HEK293T (cell line): ENCODE results near the gene SEZ6.

ENCODE experiments used
- CTCF ChIA-PET: fragments of 350-600 bp; formaldehyde crosslinking; extraction: SDS; loops from one replicate; lab custom pipeline; 2021; ENCODE audit warnings: antibody characterized with exemption, inconsistent platforms; lab: Yijun Ruan, JAX
- POLR2A ChIA-PET: fragments of 350-600 bp; formaldehyde crosslinking; extraction: SDS; loops from one replicate; lab custom pipeline; 2020; ENCODE audit warnings: antibody characterized with exemption, inconsistent platforms; lab: Yijun Ruan, JAX
- DNase-seq: peaks from one replicate; pipeline ENCODE4 v3.0.0; 2012; ENCODE audit warnings: mixed read lengths; ENCODE audit errors: extremely low spot score
- ARNT ChIP-seq: fragments of 450-650 bp; IDR thresholded peaks from 2 replicates; pipeline ENCODE4 v1.6.1; 2017; ENCODE audit warnings: mild to moderate bottlenecking
- BHLHE40 ChIP-seq: fragments of 450-650 bp; IDR thresholded peaks from 2 replicates; pipeline ENCODE4 v1.6.1; 2016; ENCODE audit warnings: mild to moderate bottlenecking, moderate library complexity, borderline replicate concordance
- CTBP1 ChIP-seq: fragments of 450-650 bp; IDR thresholded peaks from 2 replicates; pipeline ENCODE4 v1.6.1; 2016; ENCODE audit warnings: borderline replicate concordance
- ELF4 ChIP-seq: fragments of 450-650 bp; IDR thresholded peaks from 2 replicates; pipeline ENCODE4 v1.6.1; 2017; ENCODE audit warnings: antibody characterized with exemption
- FOXA1 ChIP-seq: fragments of 450-650 bp; IDR thresholded peaks from 2 replicates; pipeline ENCODE4 v1.6.1; 2016; ENCODE audit warnings: mild to moderate bottlenecking
- FOXK2 ChIP-seq: fragments of 450-650 bp; IDR thresholded peaks from 2 replicates; pipeline ENCODE4 v1.6.1; 2016; ENCODE audit warnings: mild to moderate bottlenecking
- FOXM1 ChIP-seq: fragments of 450-650 bp; IDR thresholded peaks from 2 replicates; pipeline ENCODE4 v1.6.1; 2017; ENCODE audit warnings: mild to moderate bottlenecking, borderline replicate concordance
- HDGF ChIP-seq: fragments of 450-650 bp; IDR thresholded peaks from 2 replicates; pipeline ENCODE4 v1.6.1; 2017; ENCODE audit warnings: antibody characterized with exemption, borderline replicate concordance
- L3MBTL2 ChIP-seq: fragments of 450-650 bp; conservative IDR thresholded peaks from 2 replicates; pipeline ENCODE4 v1.6.1; 2016; ENCODE audit warnings: mild to moderate bottlenecking
- LEF1 ChIP-seq: fragments of 450-650 bp; IDR thresholded peaks from 2 replicates; pipeline ENCODE4 v1.6.1; 2017; ENCODE audit warnings: mild to moderate bottlenecking, borderline replicate concordance
- NFRKB ChIP-seq: fragments of 450-650 bp; IDR thresholded peaks from 2 replicates; pipeline ENCODE4 v1.6.1; 2016; ENCODE audit warnings: mild to moderate bottlenecking, moderate library complexity
- SP1 ChIP-seq: fragments of 450-650 bp; IDR thresholded peaks from 2 replicates; pipeline ENCODE4 v1.6.1; 2017
- SUZ12 ChIP-seq: fragments of 450-650 bp; IDR thresholded peaks from 2 replicates; pipeline ENCODE4 v1.6.1; 2016; ENCODE audit warnings: mild to moderate bottlenecking
- TARDBP ChIP-seq: fragments of 450-650 bp; IDR thresholded peaks from 2 replicates; pipeline ENCODE4 v1.6.1; 2016
- ZNF384 ChIP-seq: fragments of 450-650 bp; IDR thresholded peaks from 2 replicates; pipeline ENCODE4 v1.6.1; 2016
- TF ChIP-seq, protein P1 (sequence below): fragments of 450-650 bp; IDR thresholded peaks from 2 replicates; pipeline ENCODE4 v1.6.1; 2016

Gene SEZ6

DNA sequence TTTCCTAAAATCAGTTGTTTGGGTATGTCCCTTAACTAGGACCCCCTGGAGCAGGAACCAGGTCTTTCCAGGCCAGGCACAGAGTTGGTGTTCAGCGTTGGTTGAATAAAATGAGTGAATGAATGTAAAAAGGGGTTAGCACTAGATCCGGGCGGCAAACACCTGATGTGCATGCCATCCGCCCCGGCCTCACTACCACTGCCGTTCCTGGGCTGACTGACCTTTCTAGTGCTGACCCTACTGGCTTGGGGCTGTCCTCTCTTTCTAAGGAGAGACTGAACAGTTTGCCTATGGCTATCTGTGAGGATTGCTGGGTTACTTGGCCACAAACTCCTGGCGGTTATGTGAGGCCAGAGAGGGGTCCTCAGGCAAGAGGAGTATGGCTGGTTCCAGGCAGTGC lies 44.4 kb downstream of the SEZ6 start:
- no peak for TF ChIP-seq SP1
- TF ChIP-seq ARNT = no peak
- TF ChIP-seq HDGF = no peak
- TF ChIP-seq FOXM1 = no peak
- no peak for TF ChIP-seq LEF1
- TF ChIP-seq ELF4 = no peak
- no peak for TF ChIP-seq BHLHE40
- TF ChIP-seq FOXK2 = no peak
- TF ChIP-seq TARDBP = no peak
- no peak for TF ChIP-seq ZNF384
- no peak for DNase-seq
- ChIA-PET CTCF (interaction anchor here (0.7 to 5.2 kb wide), 3 partner anchors 8 to 156 kb away, joined by 3 to 50 read pairs (median 13); partner anchors contain the start of gene PHF12), POLR2A (interaction anchor here (1.3 to 1.4 kb wide), 2 partner anchors 8 to 9 kb away, joined by 3 to 4 read pairs; no protein-coding TSS in a partner anchor)

GRCh38 chr17:28960256-28961061 lies 45.4 kb downstream of the SEZ6 start:
- no peak for DNase-seq
- no peak for TF ChIP-seq BHLHE40
- ChIA-PET POLR2A (no interaction called here), CTCF (interaction anchor here (2.9 kb wide), 1 partner anchor 156 kb away, joined by 13 read pairs; no protein-coding TSS in a partner anchor)

GRCh38 chr17:28959471-28959871 lies 46.4 kb downstream of the SEZ6 start:
- ChIA-PET CTCF (interaction anchor here (1.6 kb wide), 1 partner anchor 153 kb away, joined by 7 read pairs; no protein-coding TSS in a partner anchor), POLR2A (interaction anchor here (1.0 kb wide), 1 partner anchor 9 kb away, joined by 3 read pairs; no protein-coding TSS in a partner anchor)
- no peak for DNase-seq
- TF ChIP-seq ARNT (no peak), SUZ12 (no peak), FOXM1 (no peak), FOXK2 (no peak), ZNF384 (no peak), LEF1 (no peak), HDGF (no peak), CTBP1 (no peak), NFRKB (no peak), TARDBP (no peak), L3MBTL2 (no peak), BHLHE40 (no peak), SP1 (no peak)
- TF ChIP-seq, protein P1, sequence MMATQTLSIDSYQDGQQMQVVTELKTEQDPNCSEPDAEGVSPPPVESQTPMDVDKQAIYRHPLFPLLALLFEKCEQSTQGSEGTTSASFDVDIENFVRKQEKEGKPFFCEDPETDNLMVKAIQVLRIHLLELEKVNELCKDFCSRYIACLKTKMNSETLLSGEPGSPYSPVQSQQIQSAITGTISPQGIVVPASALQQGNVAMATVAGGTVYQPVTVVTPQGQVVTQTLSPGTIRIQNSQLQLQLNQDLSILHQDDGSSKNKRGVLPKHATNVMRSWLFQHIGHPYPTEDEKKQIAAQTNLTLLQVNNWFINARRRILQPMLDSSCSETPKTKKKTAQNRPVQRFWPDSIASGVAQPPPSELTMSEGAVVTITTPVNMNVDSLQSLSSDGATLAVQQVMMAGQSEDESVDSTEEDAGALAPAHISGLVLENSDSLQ = no peak

- ChIA-PET CTCF (interaction anchor here (0.7 to 1.6 kb wide), 2 partner anchors 153 to 158 kb away, joined by 3 to 7 read pairs; no protein-coding TSS in a partner anchor), POLR2A (interaction anchor here (1.0 kb wide), 1 partner anchor 9 kb away, joined by 3 read pairs; no protein-coding TSS in a partner anchor)
- DNase-seq = no peak
- TF ChIP-seq L3MBTL2 = no peak
- TF ChIP-seq ELF4 = no peak
- TF ChIP-seq, protein P1 = no peak
- TF ChIP-seq SP1 = no peak
Measured at GRCh38 chr17:28958820-28959455, 46.9 kb downstream of the SEZ6 start.

GRCh38 chr17:28957992-28958355 lies 47.9 kb downstream of the SEZ6 start:
- TF ChIP-seq FOXK2 = no peak
- CTCF ChIA-PET = interaction anchor here (1.6 kb wide), 1 partner anchor 154 kb away, joined by 7 read pairs; no protein-coding TSS in a partner anchor
- DNase-seq = no peak
- POLR2A ChIA-PET = no interaction called here

DNA sequence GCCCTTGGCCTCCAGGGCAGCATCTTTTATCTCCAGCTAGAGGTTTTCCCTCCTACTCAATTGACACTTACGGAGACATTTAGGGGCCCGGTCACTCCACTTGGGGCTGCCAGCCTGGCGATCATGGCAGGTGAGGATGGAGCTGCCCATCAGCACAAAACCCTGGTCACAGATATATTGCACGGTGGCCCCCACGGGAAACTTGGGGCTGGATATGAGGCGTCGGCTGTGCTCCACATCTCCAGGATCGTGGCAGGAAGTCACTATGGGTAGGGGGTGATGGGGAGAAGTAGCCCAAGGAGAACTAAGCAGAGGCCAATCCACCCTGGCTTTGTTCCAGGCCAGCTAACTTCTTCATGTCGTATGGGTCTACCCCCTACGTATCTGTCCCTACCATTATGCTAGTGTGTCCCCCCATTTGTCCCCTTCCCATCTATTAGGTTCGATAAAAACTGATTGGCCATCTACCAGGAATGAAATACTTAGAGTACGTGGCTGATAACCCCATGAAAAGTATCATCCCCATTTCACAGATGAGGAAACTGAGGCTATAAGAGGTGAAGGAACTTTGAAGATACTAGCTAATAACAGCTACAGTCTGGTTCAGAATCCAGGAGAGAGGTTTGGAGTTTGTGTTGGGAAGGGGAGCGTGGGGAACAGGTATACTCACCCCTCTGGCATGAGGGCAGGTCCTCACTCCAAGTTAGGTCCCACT lies 48.4 kb downstream of the SEZ6 start:
- ChIA-PET CTCF (interaction anchor here (2.2 kb wide), 1 partner anchor 8 kb away, joined by 5 read pairs; no protein-coding TSS in a partner anchor), POLR2A (no interaction called here)
- TF ChIP-seq LEF1 = no peak
- TF ChIP-seq FOXA1 = no peak
- TF ChIP-seq SP1 = no peak
- no peak for TF ChIP-seq FOXM1
- no peak for TF ChIP-seq SUZ12
- TF ChIP-seq NFRKB = no peak
- TF ChIP-seq CTBP1 = no peak
- no peak for TF ChIP-seq FOXK2
- no peak for TF ChIP-seq ARNT
- TF ChIP-seq, protein P1 = no peak
- TF ChIP-seq ELF4 = no peak
- no peak for DNase-seq
